Stimulated activated CD8-positive, alpha-beta memory T cell treated with anti-CD3 and anti-CD28 coated beads, Interleukin-7, amount 100 ng/mL, for 48 hours (primary cell): ENCODE measurements around the gene TMPRSS3.
"Not testable (repeated sequence)": the region's sequence is repeated elsewhere in the genome, so short reads cannot be mapped to it uniquely, and the experiment has no call there.

Experiments used
- DNase-seq, 2 donors: peaks; one replicate each; pipeline ENCODE4 v3.0.0-alpha.2; 2020; ENCODE audit warnings: low read depth in 1 of 2; ENCODE audit errors: extremely low read depth in 1 of 2

TMPRSS3 gene

GRCh38 chr21:42411197-42411869, 15.5 kb upstream of the TMPRSS3 start:
- peak in 1 of 2 donors; percentile 41 for DNase-seq

- no peak for DNase-seq
Observed at GRCh38 chr21:42409366-42409765, 13.5 kb upstream of the TMPRSS3 start.

- not testable (repeated sequence) for DNase-seq
Observed at GRCh38 chr21:42408718-42409117, 12.9 kb upstream of the TMPRSS3 start.

- DNase-seq: no peak
Observed at GRCh38 chr21:42407476-42407875, 11.6 kb upstream of the TMPRSS3 start.

GRCh38 chr21:42406866-42407265, 11.0 kb upstream of the TMPRSS3 start:
- no peak for DNase-seq

- peak in 1 of 2 donors; percentile 57 for DNase-seq
Observed at GRCh38 chr21:42406201-42406621, 10.4 kb upstream of the TMPRSS3 start.

GRCh38 chr21:42405064-42406013, 9.5 kb upstream of the TMPRSS3 start:
- no peak for DNase-seq

GRCh38 chr21:42404539-42404938, 8.7 kb upstream of the TMPRSS3 start:
- peak in 1 of 2 donors; percentile 35 for DNase-seq

GRCh38 chr21:42403611-42404231, 7.9 kb upstream of the TMPRSS3 start, which contains the start of gene UBASH3A:
UBASH3A (plus strand) TSS chr21:42403902; CDS start chr21:42403946, 44 bp downstream.
- DNase-seq: no peak

GRCh38 chr21:42401820-42402251, 6.0 kb upstream of the TMPRSS3 start:
- DNase-seq: no peak

- no peak for DNase-seq
Observed at GRCh38 chr21:42401154-42401553, 5.3 kb upstream of the TMPRSS3 start.

GRCh38 chr21:42400525-42400924, 4.7 kb upstream of the TMPRSS3 start:
- DNase-seq: no peak

- no peak for DNase-seq
Observed at GRCh38 chr21:42398436-42399028, 2.7 kb upstream of the TMPRSS3 start.

- no peak for DNase-seq
Observed at GRCh38 chr21:42397746-42398394, 2.0 kb upstream of the TMPRSS3 start.

GRCh38 chr21:42396799-42397745, 1.2 kb upstream of the TMPRSS3 start:
- no peak for DNase-seq

- no peak for DNase-seq
Observed at GRCh38 chr21:42395302-42395701, 550 bp downstream of the TMPRSS3 start.

GRCh38 chr21:42393443-42393950, 2.4 kb downstream of the TMPRSS3 start:
- no peak for DNase-seq

- no peak for DNase-seq
Observed at GRCh38 chr21:42392731-42393442, 3.0 kb downstream of the TMPRSS3 start.
